Islet of Langerhans (tissue), 1 donor: ENCODE data around the gene FBXO47.
"Not testable (repeated sequence)": the region's sequence is repeated elsewhere in the genome, so short reads cannot be mapped to it uniquely, and the experiment has no call there.

Experiments used
- FAIRE-seq: peaks from one replicate; lab custom pipeline; 2011; peaks lifted over from hg19 to GRCh38; lab: Jason Lieb, UNC

Gene FBXO47

GRCh38 chr17:38980490-38981217, 13.5 kb upstream of the FBXO47 start:
- no peak for FAIRE-seq

- FAIRE-seq = no peak
These were observed 11.0 kb upstream of the FBXO47 start for GRCh38 chr17:38978180-38978579.

- not testable (repeated sequence) for FAIRE-seq
These were observed 9.0 kb upstream of the FBXO47 start for GRCh38 chr17:38976187-38976551.

GRCh38 chr17:38970804-38971203, 3.6 kb upstream of the FBXO47 start:
- FAIRE-seq = no peak

- no peak for FAIRE-seq
These were observed 2.9 kb upstream of the FBXO47 start for GRCh38 chr17:38970128-38970527.

- FAIRE-seq = no peak
These were observed 2.1 kb upstream of the FBXO47 start for GRCh38 chr17:38969281-38969680.

- FAIRE-seq = no peak
These were observed 5.8 kb downstream of the FBXO47 start for GRCh38 chr17:38961413-38961812.

- no peak for FAIRE-seq
These were observed 6.8 kb downstream of the FBXO47 start for GRCh38 chr17:38960402-38960801.

- FAIRE-seq = no peak
These were observed 7.7 kb downstream of the FBXO47 start for GRCh38 chr17:38959508-38959907.

GRCh38 chr17:38958756-38959155, 8.4 kb downstream of the FBXO47 start:
- FAIRE-seq = no peak

GRCh38 chr17:38958326-38958725, 8.9 kb downstream of the FBXO47 start:
- FAIRE-seq = no peak

- not testable (repeated sequence) for FAIRE-seq
These were observed 13.4 kb downstream of the FBXO47 start for GRCh38 chr17:38953800-38954199.

GRCh38 chr17:38947189-38947588, 20.0 kb downstream of the FBXO47 start:
- FAIRE-seq = no peak

- no peak for FAIRE-seq
These were observed 23.6 kb downstream of the FBXO47 start for GRCh38 chr17:38943607-38944006.

- peak; percentile 51 for FAIRE-seq
These were observed 24.4 kb downstream of the FBXO47 start for GRCh38 chr17:38942696-38943334.

- no peak for FAIRE-seq
These were observed 26.8 kb downstream of the FBXO47 start for GRCh38 chr17:38940404-38940803.

GRCh38 chr17:38939987-38940386, 27.2 kb downstream of the FBXO47 start:
- FAIRE-seq = no peak

GRCh38 chr17:38933962-38934361, 33.2 kb downstream of the FBXO47 start:
- not testable (repeated sequence) for FAIRE-seq

GRCh38 chr17:38930782-38931181, 36.4 kb downstream of the FBXO47 start:
- not testable (repeated sequence) for FAIRE-seq

GRCh38 chr17:38926293-38927070, 40.7 kb downstream of the FBXO47 start:
- FAIRE-seq = no peak

- no peak for FAIRE-seq
These were observed 41.8 kb downstream of the FBXO47 start, which contains the start of gene LASP1NB for GRCh38 chr17:38925263-38925995. Gene LASP1NB (plus strand): TSS chr17:38925614.

- FAIRE-seq = no peak
These were observed 44.5 kb downstream of the FBXO47 start for GRCh38 chr17:38922538-38923297.
